Esophagus muscularis mucosa (tissue), 4 donors: ENCODE measurements around the gene CC2D1A. TPM values are rescaled to one million over a fixed set of nuclear protein-coding genes. Genes with fewer than 3 reads are reported as not detected.
A peak's percentile ranks its signal among the peaks of the same experiment; 100 is the strongest.

Experiments
- DNase-seq: peaks from one replicate; pipeline ENCODE4 v3.0.0-alpha.2; 2017; ENCODE audit errors: extremely low spot score
- H3K27ac ChIP-seq, 4 donors: fragments of 200-600 bp; sonication (generic); replicated peaks in 1 of 4; 1 replicate in 3 of 4; 2 replicates in 1 of 4; pipeline ENCODE4 v1.5.1; 2016 to 2019; ENCODE audit warnings: mild to moderate bottlenecking in 1 of 4
- H3K27me3 ChIP-seq, 4 donors: fragments of 200-600 bp; sonication (generic); one replicate each; pipeline versions ENCODE4 v1.5.1 to v1.6.0; 2016 to 2019
- H3K36me3 ChIP-seq, 4 donors: fragments of 200-600 bp; sonication (generic); one replicate each; pipeline ENCODE4 v1.5.1; 2016 to 2019
- H3K4me1 ChIP-seq, 4 donors: fragments of 200-600 bp; sonication (generic); one replicate each; pipeline ENCODE4 v1.5.1; 2016 to 2019
- H3K4me3 ChIP-seq, 4 donors: fragments of 200-600 bp; sonication (generic); 1 replicate in 2 of 4; 2 replicates in 2 of 4; pipeline ENCODE4 v1.5.1; 2016 to 2019; ENCODE audit warnings: mild to moderate bottlenecking in 4 of 4, moderate library complexity in 1 of 4
- H3K9me3 ChIP-seq, 4 donors: fragments of 200-600 bp; sonication (generic); 1 replicate in 3 of 4; 2 replicates in 1 of 4; pipeline ENCODE4 v1.5.1; 2016 to 2019
- EP300 ChIP-seq: sonication (generic); formaldehyde crosslinking; IDR thresholded peaks from one replicate; pipeline ENCODE4 v1.6.1; 2017; ENCODE audit warnings: antibody characterized with exemption
- POLR2A ChIP-seq: fragments of 450-650 bp; IDR thresholded peaks from one replicate; pipeline ENCODE4 v1.6.1; 2017; ENCODE audit warnings: antibody characterized with exemption, moderate library complexity, mild to moderate bottlenecking, low read depth
- POLR2AphosphoS5 ChIP-seq, 2 donors: sonication (generic); formaldehyde crosslinking; IDR thresholded peaks; one replicate each; pipeline ENCODE4 v1.6.1; 2017; ENCODE audit warnings: antibody characterized with exemption in 2 of 2
- WGBS: methylation state at CpG from one replicate; pipeline ENCODE4 v1.1.5; 2018; 5-methylcytosine and 5-hydroxymethylcytosine counted together
- intact Hi-C: fragments of 100-400 bp; cut with DNase I; formaldehyde crosslinking; loops from one replicate; pipeline ENCODE4 v1.15.1; 2023
- total RNA-seq, 4 donors: library from RNA; depleted of rRNA; stranded (reverse); fragments of >200 nt; gene quantifications; one replicate each; pipeline versions ENCODE4 v1.1.0 to v1.2.1, GENCODE V29; 2016
- TF ChIP-seq, protein P1 (sequence below), 3 experiments: fragments of 200-600 bp in 2 of 3; fragments of 450-650 bp in 1 of 3; sonication (generic) in 2 of 3; IDR thresholded peaks; one replicate each; pipeline ENCODE4 v1.5.1; 2017 to 2019; ENCODE audit warnings: antibody characterized with exemption in 3 of 3, mild to moderate bottlenecking in 2 of 3, moderate library complexity in 1 of 3

Gene CC2D1A
- total RNA-seq, 4 donors from 2014 or later = 22.9 to 42.8 (median 33.6) TPM

DNA sequence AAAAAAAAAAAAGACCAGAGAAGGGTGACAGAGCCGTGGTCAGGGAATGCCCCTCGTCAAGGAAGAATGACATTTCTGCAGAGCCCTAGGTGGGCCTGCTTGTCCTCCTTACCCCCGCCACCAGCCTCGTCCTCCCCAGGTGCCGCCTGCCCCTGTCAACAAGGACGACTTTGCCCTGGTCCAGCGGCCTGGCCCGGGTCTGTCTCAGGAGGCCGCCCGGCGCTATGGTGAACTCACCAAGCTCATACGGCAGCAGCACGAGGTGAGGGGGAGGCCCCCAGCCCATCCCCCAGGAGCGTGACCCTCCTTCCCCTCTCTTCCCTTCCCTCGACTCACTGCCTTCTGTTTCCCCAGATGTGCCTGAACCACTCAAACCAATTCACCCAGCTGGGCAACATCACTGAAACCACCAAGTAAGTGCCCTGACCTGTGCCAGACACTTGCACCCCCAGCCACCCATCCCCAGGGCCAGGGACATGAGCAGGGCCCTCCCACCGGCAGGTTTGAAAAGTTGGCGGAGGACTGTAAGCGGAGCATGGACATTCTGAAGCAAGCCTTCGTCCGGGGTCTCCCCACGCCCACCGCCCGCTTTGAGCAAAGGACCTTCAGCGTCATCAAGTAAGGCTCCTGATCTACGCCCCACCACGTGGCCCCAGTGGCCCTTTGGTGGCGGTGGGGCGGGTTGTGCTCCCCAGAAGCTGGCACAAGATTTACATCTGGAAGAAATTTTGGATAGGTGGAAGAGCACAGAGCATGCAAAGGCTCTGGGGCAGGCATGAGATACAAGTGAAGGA lies 17.4 kb downstream of the CC2D1A start:
- TF ChIP-seq POLR2A (no peak), POLR2AphosphoS5 (IDR thresholded peaks at IDR 0.05) (no peak), EP300 (no peak)
- TF ChIP-seq, protein P1, sequence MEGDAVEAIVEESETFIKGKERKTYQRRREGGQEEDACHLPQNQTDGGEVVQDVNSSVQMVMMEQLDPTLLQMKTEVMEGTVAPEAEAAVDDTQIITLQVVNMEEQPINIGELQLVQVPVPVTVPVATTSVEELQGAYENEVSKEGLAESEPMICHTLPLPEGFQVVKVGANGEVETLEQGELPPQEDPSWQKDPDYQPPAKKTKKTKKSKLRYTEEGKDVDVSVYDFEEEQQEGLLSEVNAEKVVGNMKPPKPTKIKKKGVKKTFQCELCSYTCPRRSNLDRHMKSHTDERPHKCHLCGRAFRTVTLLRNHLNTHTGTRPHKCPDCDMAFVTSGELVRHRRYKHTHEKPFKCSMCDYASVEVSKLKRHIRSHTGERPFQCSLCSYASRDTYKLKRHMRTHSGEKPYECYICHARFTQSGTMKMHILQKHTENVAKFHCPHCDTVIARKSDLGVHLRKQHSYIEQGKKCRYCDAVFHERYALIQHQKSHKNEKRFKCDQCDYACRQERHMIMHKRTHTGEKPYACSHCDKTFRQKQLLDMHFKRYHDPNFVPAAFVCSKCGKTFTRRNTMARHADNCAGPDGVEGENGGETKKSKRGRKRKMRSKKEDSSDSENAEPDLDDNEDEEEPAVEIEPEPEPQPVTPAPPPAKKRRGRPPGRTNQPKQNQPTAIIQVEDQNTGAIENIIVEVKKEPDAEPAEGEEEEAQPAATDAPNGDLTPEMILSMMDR (IDR thresholded peaks at IDR 0.05) = no peak
- intact Hi-C loops = no loop called here
- no peak for DNase-seq
- WGBS = 97% methylated on average over 14 of the region's 28 CpGs
- Histone ChIP-seq H3K9me3 (peaks cover 0 to 5% (median 2%) of the 10 kb centered on the region in 4 donors), H3K4me3 (no peak overlapping the region), H3K27ac (no peak overlapping the region), H3K4me1 (peaks cover 0 to 5% (median 0%) of the 10 kb centered on the region in 4 donors), H3K27me3 (no peaks in the 10 kb centered on the region), H3K36me3 (peaks cover 46 to 97% (median 95%) of the 10 kb centered on the region in 4 donors)

DNA sequence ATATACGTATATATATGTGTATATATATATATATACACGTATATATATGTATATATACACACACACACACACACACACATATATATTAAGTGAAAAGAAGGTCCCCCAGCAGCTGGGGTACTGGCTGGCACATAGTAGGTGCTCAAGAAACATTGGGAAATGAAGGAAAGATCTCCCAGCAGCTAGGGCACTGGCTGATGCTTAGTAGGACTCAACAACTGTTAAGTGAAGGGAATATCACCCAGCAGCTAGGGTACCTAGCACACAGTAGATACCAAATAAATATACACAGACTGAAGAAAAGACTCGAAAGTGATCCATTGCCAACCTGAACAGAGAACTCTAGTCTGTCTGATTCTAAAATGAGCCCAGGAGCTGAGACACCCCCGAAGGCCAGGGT lies 20.0 kb downstream of the CC2D1A start:
- peaks cover 0 to 5% (median 0%) of the 10 kb centered on the region in 4 donors for H3K4me1 ChIP-seq
- intact Hi-C loops = no loop called here
- no peak for TF ChIP-seq POLR2A
- TF ChIP-seq POLR2AphosphoS5 (IDR thresholded peaks at IDR 0.05) = no peak
- no peak for TF ChIP-seq EP300
- TF ChIP-seq, protein P1 (IDR thresholded peaks at IDR 0.05) = no peak
- H3K9me3 ChIP-seq = no peaks in the 10 kb centered on the region
- H3K36me3 ChIP-seq = peaks cover 25 to 89% (median 80%) of the 10 kb centered on the region in 4 donors
- peak overlapping the region in 1 of 4 donors; percentile 30 for H3K27ac ChIP-seq
- WGBS = 71% methylated on average over 4 of the region's 4 CpGs
- no peak overlapping the region for H3K4me3 ChIP-seq
- H3K27me3 ChIP-seq = no peaks in the 10 kb centered on the region
- no peak for DNase-seq

DNA sequence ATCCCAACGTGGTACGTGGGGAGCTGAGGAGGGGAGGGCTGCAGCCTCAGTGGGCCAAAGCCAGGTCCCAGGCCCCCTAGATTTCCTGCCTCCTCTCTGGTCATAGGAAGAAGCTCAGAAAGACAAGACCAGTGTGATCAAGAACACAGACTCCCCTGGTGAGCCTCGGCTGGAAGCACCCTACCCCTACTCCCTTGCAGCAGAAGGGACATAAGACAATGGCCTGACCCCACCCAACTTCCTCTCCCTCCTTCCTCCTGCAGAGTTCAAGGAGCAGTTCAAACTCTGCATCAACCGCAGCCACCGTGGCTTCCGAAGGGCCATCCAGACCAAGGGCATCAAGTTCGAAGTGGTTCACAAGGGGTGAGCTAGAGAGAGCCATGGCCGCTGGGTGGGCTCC lies 20.7 kb downstream of the CC2D1A start:
- H3K4me3 ChIP-seq = no peak overlapping the region
- intact Hi-C loops = no loop called here
- peaks cover 0 to 5% (median 0%) of the 10 kb centered on the region in 4 donors for H3K4me1 ChIP-seq
- no peaks in the 10 kb centered on the region for H3K9me3 ChIP-seq
- H3K36me3 ChIP-seq = peaks cover 19 to 89% (median 78%) of the 10 kb centered on the region in 4 donors
- DNase-seq = no peak
- H3K27ac ChIP-seq = peak overlapping the region in 1 of 4 donors; percentile 30
- TF ChIP-seq, protein P1 (IDR thresholded peaks at IDR 0.05) = no peak
- TF ChIP-seq POLR2A (no peak), EP300 (no peak), POLR2AphosphoS5 (IDR thresholded peaks at IDR 0.05) (no peak)
- H3K27me3 ChIP-seq = no peaks in the 10 kb centered on the region
- WGBS = 91% methylated on average over 8 of the region's 8 CpGs

DNA sequence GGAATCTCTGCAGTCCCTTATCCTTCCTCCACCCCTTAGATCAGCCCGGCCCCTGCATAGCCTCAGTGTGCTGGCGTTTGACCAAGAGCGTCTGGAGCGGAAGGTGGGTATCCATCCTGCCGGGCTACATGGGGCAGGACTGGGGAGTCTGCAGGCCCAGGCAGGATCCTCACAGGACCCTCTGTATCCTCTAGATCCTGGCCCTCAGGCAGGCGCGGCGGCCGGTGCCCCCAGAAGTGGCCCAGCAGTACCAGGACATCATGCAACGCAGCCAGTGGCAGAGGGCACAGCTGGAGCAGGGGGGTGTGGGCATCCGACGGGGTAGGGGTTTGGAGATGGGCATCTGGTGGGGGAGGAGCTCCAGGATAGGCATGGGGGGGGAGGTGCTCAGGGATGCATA lies 23.3 kb downstream of the CC2D1A start:
- Histone ChIP-seq H3K4me3 (no peak overlapping the region), H3K27me3 (peaks cover 0 to 18% (median 2%) of the 10 kb centered on the region in 4 donors), H3K4me1 (peaks cover 0 to 5% (median 0%) of the 10 kb centered on the region in 4 donors), H3K9me3 (no peaks in the 10 kb centered on the region), H3K36me3 (peaks cover 9 to 65% (median 52%) of the 10 kb centered on the region in 4 donors), H3K27ac (no peak overlapping the region)
- WGBS = 80% methylated on average over 10 of the region's 12 CpGs
- intact Hi-C loops = no loop called here
- no peak for DNase-seq
- no peak for TF ChIP-seq POLR2AphosphoS5 (IDR thresholded peaks at IDR 0.05)
- TF ChIP-seq EP300 = no peak
- TF ChIP-seq, protein P1 (IDR thresholded peaks at IDR 0.05) = no peak
- no peak for TF ChIP-seq POLR2A
